ENCODE results near the gene IGSF22. TPM values are rescaled to one million over a fixed set of nuclear protein-coding genes. Genes with fewer than 3 reads are reported as not detected.
"Not testable (repeated sequence)": the region's sequence is repeated elsewhere in the genome, so short reads cannot be mapped to it uniquely, and the experiment has no call there.

Gene IGSF22
- total RNA-seq, 1 experiment from 2014 or later = not detected

- ChIA-PET CTCF (no interaction called here), RAD21 (ENCODE audit: low non-redundant PET in 1 of 2, low total read pairs in 2 of 2, uncharacterized antibody in 2 of 2, unreplicated experiment in 2 of 2) (no interaction called here), POLR2A (no interaction called here)
- H2AFZ ChIP-seq (ENCODE audit: low read depth, low read length, poor library complexity, severe bottlenecking) = peak overlapping the region; percentile 6
- no peaks in the 10 kb centered on the region for H3K79me2 ChIP-seq (ENCODE audit: insufficient read depth, low read length)
- no peaks in the 10 kb centered on the region for H3K36me3 ChIP-seq (ENCODE audit: control insufficient read depth in 1 of 2, insufficient read depth in 2 of 2, low read length in 2 of 2)
- H3K9ac ChIP-seq (ENCODE audit: low read length) = no peak overlapping the region
- DNase-seq (ENCODE audit: low read depth, low spot score) (no peak), ATAC-seq (no peak)
- H3K4me3 ChIP-seq (replicated peaks in 1 of 2; ENCODE audit: low read depth in 1 of 2, low read length in 2 of 2) = no peak overlapping the region
- no peaks in the 10 kb centered on the region for H3K27me3 ChIP-seq (ENCODE audit: insufficient read depth, low read length)
- no peak overlapping the region for H3K27ac ChIP-seq (ENCODE audit: low read depth, low read length)
- no peaks in the 10 kb centered on the region for H4K20me1 ChIP-seq (ENCODE audit: insufficient read depth)
- no peaks in the 10 kb centered on the region for H3K9me3 ChIP-seq (ENCODE audit: control insufficient read depth in 1 of 2, insufficient read depth in 1 of 2, low read depth in 1 of 2, low read length in 2 of 2)
- BruUV-seq (replicated peaks) = no TSS peak
- H3K4me2 ChIP-seq (ENCODE audit: low read length) = no peak overlapping the region
- intact Hi-C loops (cut with micrococcal nuclease) = no loop called here
- H3K9me2 ChIP-seq (ENCODE audit: insufficient read depth) = no peaks in the 10 kb centered on the region
- H3K4me1 ChIP-seq (ENCODE audit: control insufficient read depth in 1 of 2, insufficient read depth in 2 of 2, low read length in 2 of 2) = peaks cover 19 to 25% of the 10 kb centered on the region in 2 experiments
- TF ChIP-seq SIN3A (IDR thresholded peaks at IDR 0.05; ENCODE audit: low read depth) (no peak), ZNF274 (IDR thresholded peaks at IDR 0.05; ENCODE audit: low read depth, low read length) (no peak), SP1 (IDR thresholded peaks at IDR 0.05; ENCODE audit: low read depth) (no peak)
These were observed 29.3 kb downstream of the IGSF22 start for GRCh38 chr11:18696638-18697225.

DNA sequence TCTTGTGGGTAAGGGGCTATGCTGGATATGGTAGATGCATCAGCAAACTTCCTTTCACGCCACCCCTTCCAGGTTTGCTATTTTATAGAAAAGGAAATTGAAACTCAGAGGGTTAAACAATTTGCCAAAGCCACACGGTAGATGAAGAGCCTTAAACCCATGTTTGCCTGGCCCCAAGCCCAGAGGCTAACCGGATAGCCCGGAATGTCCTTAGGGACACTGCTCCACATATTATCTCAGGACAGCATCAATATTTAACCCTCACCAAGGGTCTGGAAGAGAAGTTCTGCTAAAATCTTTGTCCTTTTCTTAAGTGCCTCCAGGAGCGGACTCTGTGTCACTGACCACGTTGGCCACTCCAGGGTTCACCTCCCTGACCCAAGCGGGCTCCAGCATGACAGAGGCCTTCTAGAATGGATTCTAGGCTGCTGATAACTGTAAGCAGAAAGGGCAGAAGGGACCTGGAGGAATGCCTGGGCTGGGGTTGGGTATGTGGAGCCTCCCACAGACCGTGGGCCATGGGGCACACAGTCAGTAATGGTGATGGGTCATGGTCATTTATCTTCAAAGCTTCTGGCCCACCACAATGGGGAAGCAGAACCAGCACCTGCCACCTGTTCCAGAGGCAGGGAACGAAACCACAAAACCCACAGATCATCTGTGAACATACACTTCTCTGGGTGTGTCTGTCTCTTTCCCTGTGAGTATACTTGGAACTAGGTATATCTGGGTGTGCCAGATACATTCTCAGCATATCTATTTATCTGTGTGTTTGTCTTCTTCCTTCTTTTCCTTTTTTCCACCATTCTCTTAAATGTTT, 32.8 kb downstream of the IGSF22 start:
- ChIA-PET POLR2A (no interaction called here), CTCF (no interaction called here), RAD21 (ENCODE audit: low non-redundant PET in 1 of 2, low total read pairs in 2 of 2, uncharacterized antibody in 2 of 2, unreplicated experiment in 2 of 2) (no interaction called here)
- no peak for DNase-seq (ENCODE audit: low read depth, low spot score)
- H3K4me2 ChIP-seq (ENCODE audit: low read length) = no peak overlapping the region
- no peaks in the 10 kb centered on the region for H4K20me1 ChIP-seq (ENCODE audit: insufficient read depth)
- no peak for TF ChIP-seq JUND (IDR thresholded peaks at IDR 0.05)
- no peak for TF ChIP-seq ZFX (IDR thresholded peaks at IDR 0.05)
- H3K36me3 ChIP-seq (ENCODE audit: control insufficient read depth in 1 of 2, insufficient read depth in 2 of 2, low read length in 2 of 2) = no peaks in the 10 kb centered on the region
- no peak overlapping the region for H2AFZ ChIP-seq (ENCODE audit: low read depth, low read length, poor library complexity, severe bottlenecking)
- peaks cover 0 to 2% of the 10 kb centered on the region in 2 experiments; a peak in 2 of 4 replicates for H3K4me1 ChIP-seq (ENCODE audit: control insufficient read depth in 1 of 2, insufficient read depth in 2 of 2, low read length in 2 of 2)
- no peaks in the 10 kb centered on the region for H3K79me2 ChIP-seq (ENCODE audit: insufficient read depth, low read length)
- H3K9ac ChIP-seq (ENCODE audit: low read length) = no peak overlapping the region
- no peaks in the 10 kb centered on the region for H3K27me3 ChIP-seq (ENCODE audit: insufficient read depth, low read length)
- no peak for ATAC-seq
- no peak overlapping the region for H3K4me3 ChIP-seq (replicated peaks in 1 of 2; ENCODE audit: low read depth in 1 of 2, low read length in 2 of 2)
- no peaks in the 10 kb centered on the region for H3K9me3 ChIP-seq (ENCODE audit: control insufficient read depth in 1 of 2, insufficient read depth in 1 of 2, low read depth in 1 of 2, low read length in 2 of 2)
- H3K27ac ChIP-seq (ENCODE audit: low read depth, low read length) = no peak overlapping the region
- intact Hi-C loops (cut with micrococcal nuclease) = no loop called here
- no peaks in the 10 kb centered on the region for H3K9me2 ChIP-seq (ENCODE audit: insufficient read depth)
- BruUV-seq (replicated peaks) = no TSS peak

- BruUV-seq (replicated peaks); H3K9me2 ChIP-seq (ENCODE audit: insufficient read depth); H3K4me3 ChIP-seq (replicated peaks in 1 of 2; ENCODE audit: low read depth in 1 of 2, low read length in 2 of 2); CTCF ChIA-PET; ATAC-seq; H3K4me2 ChIP-seq (ENCODE audit: low read length); DNase-seq (ENCODE audit: low read depth, low spot score); intact Hi-C loops (cut with micrococcal nuclease); H3K4me1 ChIP-seq (ENCODE audit: control insufficient read depth in 1 of 2, insufficient read depth in 2 of 2, low read length in 2 of 2); H3K27ac ChIP-seq (ENCODE audit: low read depth, low read length); H3K79me2 ChIP-seq (ENCODE audit: insufficient read depth, low read length); POLR2A ChIA-PET; H2AFZ ChIP-seq (ENCODE audit: low read depth, low read length, poor library complexity, severe bottlenecking); H3K9me3 ChIP-seq (ENCODE audit: control insufficient read depth in 1 of 2, insufficient read depth in 1 of 2, low read depth in 1 of 2, low read length in 2 of 2); RAD21 ChIA-PET (ENCODE audit: low non-redundant PET in 1 of 2, low total read pairs in 2 of 2, uncharacterized antibody in 2 of 2, unreplicated experiment in 2 of 2); H4K20me1 ChIP-seq (ENCODE audit: insufficient read depth); H3K9ac ChIP-seq (ENCODE audit: low read length); H3K27me3 ChIP-seq (ENCODE audit: insufficient read depth, low read length); H3K36me3 ChIP-seq (ENCODE audit: control insufficient read depth in 1 of 2, insufficient read depth in 2 of 2, low read length in 2 of 2): not testable (repeated sequence)
These were observed 34.4 kb downstream of the IGSF22 start for GRCh38 chr11:18691467-18692140.

Measured in HCT116 (cell line).